ENCODE results near the gene TGFBR3. TPM values are rescaled to one million over a fixed set of nuclear protein-coding genes. Genes with fewer than 3 reads are reported as not detected.

TGFBR3 gene
- total RNA-seq, 2 experiments from 2014 or later = 5.5 to 7.5 TPM

GRCh38 chr1:91712393-91712792, 173.6 kb downstream of the TGFBR3 start:
- ATAC-seq = no peak
- peaks cover 19% of the 10 kb centered on the region for H3K36me3 Mint-ChIP-seq (ENCODE audit: low read depth)
- DNase-seq = no peak
- no peak for TF ChIP-seq CTCF (IDR thresholded peaks at IDR 0.05)
- intact Hi-C loops (cut with micrococcal nuclease) = loop anchor here (2.0 to 5.0 kb wide), 2 partner anchors 42 to 165 kb away; no protein-coding TSS in a partner anchor
- H3K27ac Mint-ChIP-seq = peak overlapping the region; percentile 74
- no peaks in the 10 kb centered on the region for H3K9me3 Mint-ChIP-seq
- no peaks in the 10 kb centered on the region for H3K27me3 Mint-ChIP-seq
- H3K4me1 Mint-ChIP-seq (ENCODE audit: low read depth) = peaks cover 26% of the 10 kb centered on the region
- ChIA-PET POLR2A (interaction anchor here (0.5 kb wide), 1 partner anchor 20 kb away, joined by 3 read pairs; no protein-coding TSS in a partner anchor), CTCF (interaction anchor here (1.2 kb wide), 1 partner anchor 200 kb away, joined by 4 read pairs; no protein-coding TSS in a partner anchor)
- no peak overlapping the region for H3K4me3 Mint-ChIP-seq

GRCh38 chr1:91711504-91712247, 174.3 kb downstream of the TGFBR3 start:
- H3K27me3 Mint-ChIP-seq = no peaks in the 10 kb centered on the region
- CTCF ChIA-PET = interaction anchor here (1.6 kb wide), 1 partner anchor 9 kb away, joined by 4 read pairs; no protein-coding TSS in a partner anchor
- ATAC-seq (no peak), DNase-seq (no peak)
- peaks cover 21% of the 10 kb centered on the region for H3K36me3 Mint-ChIP-seq (ENCODE audit: low read depth)
- H3K27ac Mint-ChIP-seq = no peak overlapping the region
- no peak overlapping the region for H3K4me3 Mint-ChIP-seq
- intact Hi-C loops (cut with micrococcal nuclease) = loop anchor here (2.0 to 5.0 kb wide), 2 partner anchors 43 to 166 kb away; no protein-coding TSS in a partner anchor
- no peak for TF ChIP-seq CTCF (IDR thresholded peaks at IDR 0.05)
- POLR2A ChIA-PET = no interaction called here
- H3K9me3 Mint-ChIP-seq = no peaks in the 10 kb centered on the region
- H3K4me1 Mint-ChIP-seq (ENCODE audit: low read depth) = peaks cover 26% of the 10 kb centered on the region

GRCh38 chr1:91710261-91710660, 175.7 kb downstream of the TGFBR3 start:
- no peak for DNase-seq
- ChIA-PET CTCF (interaction anchor here (1.3 to 1.6 kb wide), 2 partner anchors 11 to 175 kb away, joined by 3 to 4 read pairs; partner anchors contain the start of gene TGFBR3), POLR2A (no interaction called here)
- peaks cover 26% of the 10 kb centered on the region for H3K4me1 Mint-ChIP-seq (ENCODE audit: low read depth)
- peaks cover 22% of the 10 kb centered on the region for H3K36me3 Mint-ChIP-seq (ENCODE audit: low read depth)
- TF ChIP-seq CTCF (IDR thresholded peaks at IDR 0.05) = no peak
- ATAC-seq = no peak
- no peak overlapping the region for H3K4me3 Mint-ChIP-seq
- H3K9me3 Mint-ChIP-seq = no peaks in the 10 kb centered on the region
- H3K27ac Mint-ChIP-seq = no peak overlapping the region
- H3K27me3 Mint-ChIP-seq = no peaks in the 10 kb centered on the region
- intact Hi-C loops (cut with micrococcal nuclease) = loop anchor here (5.0 kb wide), 1 partner anchor 167 kb away; no protein-coding TSS in a partner anchor

GRCh38 chr1:91708691-91709090, 177.3 kb downstream of the TGFBR3 start:
- no peak for ATAC-seq
- POLR2A ChIA-PET = no interaction called here
- TF ChIP-seq CTCF (IDR thresholded peaks at IDR 0.05) = no peak
- CTCF ChIA-PET = no interaction called here
- no peak for DNase-seq
- intact Hi-C loops (cut with micrococcal nuclease) = no loop called here
- no peak overlapping the region for H3K27ac Mint-ChIP-seq
- H3K4me1 Mint-ChIP-seq (ENCODE audit: low read depth) = peaks cover 23% of the 10 kb centered on the region
- H3K36me3 Mint-ChIP-seq (ENCODE audit: low read depth) = peaks cover 19% of the 10 kb centered on the region
- H3K9me3 Mint-ChIP-seq = no peaks in the 10 kb centered on the region
- no peaks in the 10 kb centered on the region for H3K27me3 Mint-ChIP-seq
- H3K4me3 Mint-ChIP-seq = no peak overlapping the region

- no peak for TF ChIP-seq CTCF (IDR thresholded peaks at IDR 0.05)
- H3K36me3 Mint-ChIP-seq (ENCODE audit: low read depth) = peaks cover 19% of the 10 kb centered on the region
- no peak for DNase-seq
- peaks cover 15% of the 10 kb centered on the region for H3K4me1 Mint-ChIP-seq (ENCODE audit: low read depth)
- ChIA-PET CTCF (no interaction called here), POLR2A (no interaction called here)
- intact Hi-C loops (cut with micrococcal nuclease) = no loop called here
- H3K4me3 Mint-ChIP-seq = no peak overlapping the region
- H3K27me3 Mint-ChIP-seq = no peaks in the 10 kb centered on the region
- H3K27ac Mint-ChIP-seq = no peak overlapping the region
- no peak for ATAC-seq
- H3K9me3 Mint-ChIP-seq = no peaks in the 10 kb centered on the region
Observed at GRCh38 chr1:91707890-91708218, 178.1 kb downstream of the TGFBR3 start.

All from activated CD8-positive, alpha-beta T cell treated with anti-CD3 and anti-CD28 coated beads for 36 hours (primary cell).